HepG2 (cell line): ENCODE data around the gene GTPBP6. TPM values are rescaled to one million over a fixed set of nuclear protein-coding genes. Genes with fewer than 3 reads are reported as not detected.

Experiments used
- ATAC-seq: fragments of 200-7000 bp; cut with Tn5 transposase; 3 replicates; pipeline ENCODE4 v1.9.1; 2020; ENCODE audit warnings: mild to moderate bottlenecking, moderate library complexity
- BruUV-seq: library from RNA; stranded (reverse); fragments of 400-500 nt; replicated peaks from 2 replicates; lab custom pipeline; 2021; lab: Mats Ljungman, UMichigan
- CTCF ChIA-PET: fragments of 300-600 bp; formaldehyde crosslinking; extraction: SDS; loops from one replicate; lab custom pipeline; 2021; ENCODE audit warnings: low total read pairs, inconsistent platforms, low intra/inter-chr PET ratio; lab: Yijun Ruan, JAX
- POLR2A ChIA-PET: fragments of 350-600 bp; sonication (Branson Sonifier 250); formaldehyde crosslinking; loops from one replicate; lab custom pipeline; 2020; ENCODE audit warnings: antibody characterized with exemption, inconsistent platforms; lab: Yijun Ruan, JAX
- DNase-seq: peaks from one replicate; pipeline ENCODE4 v3.0.0-alpha.2; 2015; ENCODE audit warnings: low spot score
- FAIRE-seq: peaks from 3 replicates; lab custom pipeline; 2011; peaks lifted over from hg19 to GRCh38; lab: Jason Lieb, UNC
- H2AFZ ChIP-seq: one replicate; pipeline ENCODE4 v1.6.1; 2011; ENCODE audit warnings: low read length, inconsistent platforms
- H3K27ac ChIP-seq: fragments of 300-600 bp; 3 replicates; pipeline ENCODE4 v1.8.0; 2011; ENCODE audit warnings: mixed run types, mild to moderate bottlenecking, mixed read lengths, low read length, inconsistent platforms; ENCODE audit not compliant: insufficient read depth; ENCODE audit errors: extremely low read length
- H3K27me3 ChIP-seq, 2 experiments: fragments of 200-600 bp in 1 of 2; 2 replicates in 1 of 2; 3 replicates in 1 of 2; pipeline versions ENCODE4 v1.6.0 to v1.8.0; 2011; ENCODE audit warnings: low read length in 2 of 2, mild to moderate bottlenecking in 2 of 2, moderate library complexity in 2 of 2, inconsistent platforms in 1 of 2; ENCODE audit not compliant: insufficient read depth in 2 of 2, control insufficient read depth in 1 of 2
- H3K36me3 ChIP-seq, 2 experiments: fragments of 200-600 bp in 1 of 2; replicated peaks in 1 of 2; 2 replicates in 1 of 2; 3 replicates in 1 of 2; pipeline versions ENCODE4 v1.5.1 to v1.8.0; 2011; ENCODE audit warnings: low read length in 2 of 2, inconsistent platforms in 1 of 2; ENCODE audit not compliant: insufficient read depth in 2 of 2, control insufficient read depth in 1 of 2
- H3K4me1 ChIP-seq: 2 replicates; pipeline ENCODE4 v1.5.1; 2012; ENCODE audit warnings: low read length, inconsistent platforms; ENCODE audit not compliant: insufficient read depth
- H3K4me2 ChIP-seq: 2 replicates; pipeline ENCODE4 v1.6.0; 2011; ENCODE audit warnings: low read depth, low read length, inconsistent platforms
- H3K4me3 ChIP-seq, 3 experiments: fragments of 200-600 bp in 1 of 3; sonication (generic), shearing (Covaris generic) in 1 of 3; replicated peaks in 1 of 3; 2 replicates each; pipeline ENCODE4 v1.5.1; 2011 to 2016; ENCODE audit warnings: low read length in 3 of 3, inconsistent platforms in 2 of 3, low read depth in 2 of 3, mild to moderate bottlenecking in 2 of 3, control low read depth in 1 of 3, mixed read lengths in 1 of 3; ENCODE audit not compliant: insufficient read depth in 1 of 3
- H3K79me2 ChIP-seq: one replicate; pipeline ENCODE4 v1.6.1; 2011; ENCODE audit warnings: low read length, inconsistent platforms; ENCODE audit not compliant: insufficient read depth
- H3K9ac ChIP-seq: 2 replicates; pipeline ENCODE4 v1.6.0; 2011; ENCODE audit warnings: mild to moderate bottlenecking, low read depth, low read length, inconsistent platforms; ENCODE audit not compliant: insufficient read depth
- H3K9me3 ChIP-seq: 2 replicates; pipeline ENCODE4 v1.5.1; 2012; ENCODE audit warnings: mild to moderate bottlenecking, low read length
- H4K20me1 ChIP-seq: 2 replicates; pipeline ENCODE4 v1.6.0; 2011; ENCODE audit warnings: inconsistent platforms, mild to moderate bottlenecking, low read length, moderate library complexity; ENCODE audit not compliant: insufficient read depth
- AKNA ChIP-seq: sonication (generic); formaldehyde crosslinking; IDR thresholded peaks from 2 replicates; pipeline ENCODE4 v1.4.0; 2020; ENCODE audit warnings: missing genetic modification reagents, borderline replicate concordance
- ELK4 ChIP-seq: sonication (generic); formaldehyde crosslinking; IDR thresholded peaks from 2 replicates; pipeline ENCODE4 v1.9.0; 2021; ENCODE audit warnings: missing genetic modification reagents, borderline replicate concordance
- GATA4 ChIP-seq: sonication (generic); IDR thresholded peaks from 2 replicates; pipeline ENCODE4 v1.6.1; 2016; ENCODE audit warnings: antibody characterized with exemption, low read depth, borderline replicate concordance
- GMEB1 ChIP-seq: sonication (generic); formaldehyde crosslinking; IDR thresholded peaks from 2 replicates; pipeline ENCODE4 v1.5.1; 2020; ENCODE audit warnings: missing genetic modification reagents, mild to moderate bottlenecking, borderline replicate concordance
- MXI1 ChIP-seq: IDR thresholded peaks from 3 replicates; pipeline ENCODE4 v1.6.1; 2012; ENCODE audit warnings: low read depth, low read length, inconsistent platforms, borderline replicate concordance
- MYC ChIP-seq: sonication (generic); formaldehyde crosslinking; IDR thresholded peaks from 2 replicates; pipeline ENCODE4 v1.9.0; 2021; ENCODE audit warnings: missing genetic modification reagents, borderline replicate concordance
- NFYB ChIP-seq: sonication (generic); formaldehyde crosslinking; IDR thresholded peaks from 2 replicates; pipeline ENCODE4 v1.4.0; 2020; ENCODE audit warnings: missing genetic modification reagents
- SMC3 ChIP-seq: IDR thresholded peaks from 2 replicates; pipeline ENCODE4 v1.6.1; 2011; ENCODE audit warnings: low read length, improper control_type of control experiment
- TCF7L2 ChIP-seq: IDR thresholded peaks from 2 replicates; pipeline ENCODE4 v1.6.1; 2011; ENCODE audit warnings: mild to moderate bottlenecking, low read depth, low read length, moderate library complexity
- ZBTB20 ChIP-seq: sonication (generic); formaldehyde crosslinking; IDR thresholded peaks from 2 replicates; pipeline ENCODE4 v1.8.1; 2023; ENCODE audit warnings: missing genetic modification reagents, low read depth, mild to moderate bottlenecking, borderline replicate concordance
- ZIK1 ChIP-seq: sonication (generic); formaldehyde crosslinking; IDR thresholded peaks from 2 replicates; pipeline ENCODE4 v1.5.0; 2020; ENCODE audit warnings: mild to moderate bottlenecking, low read depth, missing genetic modification reagents, borderline replicate concordance
- ZMYM2 ChIP-seq: sonication (generic); formaldehyde crosslinking; IDR thresholded peaks from 2 replicates; pipeline ENCODE4 v1.8.0; 2022; ENCODE audit warnings: mild to moderate bottlenecking, missing genetic modification reagents
- ZNF639 ChIP-seq: conservative IDR thresholded peaks from 2 replicates; pipeline ENCODE4 v1.6.1; 2018; ENCODE audit warnings: missing genetic modification reagents
- ZNF644 ChIP-seq: IDR thresholded peaks from 2 replicates; pipeline ENCODE4 v1.6.1; 2016; ENCODE audit warnings: low read depth
- WGBS: methylation state at CpG from one replicate; pipeline ENCODE4 v1.1.6; 2017; ENCODE audit warnings: low lambda C conversion rate; 5-methylcytosine and 5-hydroxymethylcytosine counted together
- in situ Hi-C: cut with HindIII; loops from 2 replicates; pipeline ENCODE4 v1.10.0; 2017; ENCODE audit warnings: low pct_unique_long_range_greater_than_20kb; ENCODE audit not compliant: extremely low pct_ligation_motif_present
- intact Hi-C: fragments of 100-400 bp; cut with micrococcal nuclease; formaldehyde crosslinking; loops from one replicate; pipeline ENCODE4 v1.10.0; 2022; ENCODE audit not compliant: unreplicated experiment
- polyA plus RNA-seq, 8 experiments: library from polyadenylated mRNA; depleted of rRNA in 3 of 8; stranded (reverse) in 7 of 8; unstranded in 1 of 8; fragments of >200 nt; fragmentation: Illumina TruSeq in 4 of 8; extraction: Trizol in 4 of 8; gene quantifications; 2 replicates each; pipeline versions ENCODE4 v1.2.1 to v1.2.3, GENCODE V29; 2011 to 2016; ENCODE audit warnings: low read depth in 4 of 8, missing spikeins in 1 of 8, mixed read lengths in 1 of 8; ENCODE audit not compliant: insufficient read depth in 1 of 8
- total RNA-seq, 5 experiments: library from RNA; depleted of rRNA; stranded (reverse); fragments of >200 nt; fragmentation: Illumina TruSeq; extraction: Trizol; gene quantifications; 2 replicates each; pipeline ENCODE4 v1.2.3, GENCODE V29; 2016; ENCODE audit warnings: low read depth in 1 of 5

Gene GTPBP6
- total and polyA plus RNA-seq, 2 of the 13 experiments (the other 11 are each of a cell fraction or from before 2014, with no cell fraction given) = 20.2 to 39.6 TPM

- no TSS peak for BruUV-seq
- WGBS = 98% methylated on average over 35 of the region's 59 CpGs
- CTCF ChIA-PET = no interaction called here
- TF ChIP-seq SMC3 (no peak), ZMYM2 (CRISPR knock-in tag) (no peak), ELK4 (CRISPR knock-in tag) (no peak), GATA4 (no peak), ZNF639 (no peak), GMEB1 (no peak), NFYB (no peak), ZBTB20 (no peak), TCF7L2 (no peak), MYC (CRISPR knock-in tag) (no peak), ZNF644 (no peak), MXI1 (no peak), AKNA (CRISPR knock-in tag) (no peak), ZIK1 (CRISPR knock-in tag) (no peak)
Observed at GRCh38 chrX:347351-348117, 28.9 kb upstream of the GTPBP6 start.

More at GRCh38 chrX:347351-348117, 28.9 kb upstream of the GTPBP6 start:
- Histone ChIP-seq H3K27me3 (no peaks in the 10 kb centered on the region), H3K79me2 (no peaks in the 10 kb centered on the region), H3K4me2 (no peak overlapping the region), H4K20me1 (no peaks in the 10 kb centered on the region), H3K9me3 (no peaks in the 10 kb centered on the region), H3K4me1 (0 out of 2 replicates have a peak, but pooled peaks cover 5% of the 10 kb centered on the region), H3K27ac (no peak overlapping the region), H3K36me3 (peaks cover 1 to 7% of the 10 kb centered on the region in 2 experiments; a peak in 2 of 5 replicates), H3K9ac (no peak overlapping the region), H2AFZ (no peak overlapping the region), H3K4me3 (no peak overlapping the region)
- ATAC-seq = no peak
- intact Hi-C loops (no loop called here), in situ Hi-C loops (no loop called here)
- DNase-seq = no peak
- no peak for FAIRE-seq
- POLR2A ChIA-PET = no interaction called here
